ENCODE results near the gene FRAT1.
A peak's percentile ranks its signal among the peaks of the same experiment; 100 is the strongest.

Gene FRAT1

GRCh38 chr10:97292097-97292861, 26.8 kb upstream of the FRAT1 start, which contains the start of gene ARHGAP19 (continued):
- TF ChIP-seq ZBTB8A (tag by site-specific recombination; IDR thresholded peaks at IDR 0.05) (peak; percentile 79), ZNF48 (tag by site-specific recombination; IDR thresholded peaks at IDR 0.05) (no peak), ZNF362 (tag by site-specific recombination; IDR thresholded peaks at IDR 0.05) (peak; percentile 28; the same call in 1 of the 2 replicates), ZNF621 (tag by site-specific recombination; IDR thresholded peaks at IDR 0.05) (no peak), ZNF704 (tag by site-specific recombination; IDR thresholded peaks at IDR 0.05) (0 out of 2 replicates have a peak, but pooled peaks have one; percentile 74), REST (tag by site-specific recombination; IDR thresholded peaks at IDR 0.05) (peak; percentile 78), ZBTB49 (tag by site-specific recombination; IDR thresholded peaks at IDR 0.05; ENCODE audit: low read depth) (no peak), ZNF302 (tag by site-specific recombination; IDR thresholded peaks at IDR 0.05; ENCODE audit: low read depth) (no peak), ZSCAN23 (tag by site-specific recombination; IDR thresholded peaks at IDR 0.05) (peak; percentile 76), HOXC10 (CRISPR knock-in tag; IDR thresholded peaks at IDR 0.05) (no peak), ZBTB7A (tag by site-specific recombination; IDR thresholded peaks at IDR 0.05; ENCODE audit: low read depth) (peak; percentile 84; the same call in 1 of the 2 replicates), SETDB1 (IDR thresholded peaks at IDR 0.05; ENCODE audit: insufficient read length, low read length) (no peak), ZNF548 (tag by site-specific recombination; IDR thresholded peaks at IDR 0.05) (no peak), PATZ1 (tag by site-specific recombination; IDR thresholded peaks at IDR 0.05) (peak; percentile 100), ZNF791 (tag by site-specific recombination; IDR thresholded peaks at IDR 0.05) (no peak), ZSCAN18 (tag by site-specific recombination; IDR thresholded peaks at IDR 0.05) (no peak), ZNF629 (tag by site-specific recombination; IDR thresholded peaks at IDR 0.05) (peak; percentile 82), KLF9 (tag by site-specific recombination; IDR thresholded peaks at IDR 0.05; ENCODE audit: low read depth) (no peak; the same call in none of the 2 replicates), SP2 (tag by site-specific recombination; IDR thresholded peaks at IDR 0.05) (peak; percentile 99), ZFP37 (tag by site-specific recombination; IDR thresholded peaks at IDR 0.05) (peak; percentile 98), BCL11A (tag by site-specific recombination; IDR thresholded peaks at IDR 0.05; ENCODE audit: low read depth) (peak; percentile 64; the same call in 1 of the 2 replicates), ZSCAN5A (tag by site-specific recombination; IDR thresholded peaks at IDR 0.05) (peak; percentile 92; the same call in 1 of the 2 replicates), KLF10 (tag by site-specific recombination; IDR thresholded peaks at IDR 0.05) (peak; percentile 67; the same call in 1 of the 2 replicates), PBX3 (CRISPR knock-in tag; IDR thresholded peaks at IDR 0.05) (0 out of 2 replicates have a peak, but pooled peaks have one; percentile 52)
